ENCODE measurements around the gene HYAL2. TPM values are rescaled to one million over a fixed set of nuclear protein-coding genes. Genes with fewer than 3 reads are reported as not detected.

Gene HYAL2
- total and polyA plus RNA-seq, 7 donors, result 20.6 to 61.7 (median 27.2) TPM

DNA sequence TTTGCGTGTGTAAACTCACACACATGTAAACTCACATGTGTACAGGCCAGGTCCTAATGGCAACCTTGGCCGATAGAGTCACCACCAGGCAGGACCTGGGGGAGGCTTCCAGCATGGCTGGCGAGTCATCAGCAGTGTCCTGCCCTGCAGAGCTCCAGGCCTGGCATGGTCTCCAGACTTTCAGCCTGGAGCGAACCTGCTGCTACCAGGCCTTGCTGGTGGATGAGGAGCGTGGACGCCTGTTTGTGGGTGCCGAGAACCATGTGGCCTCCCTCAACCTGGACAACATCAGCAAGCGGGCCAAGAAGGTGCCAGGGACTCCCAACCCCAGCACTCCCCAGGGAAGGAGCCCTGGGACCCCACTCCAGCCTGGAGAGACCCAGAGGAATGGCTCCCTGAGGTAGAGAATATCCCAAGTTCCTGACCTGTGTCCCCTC, 52.5 kb downstream of the HYAL2 start:
- TF ChIP-seq, protein P1, sequence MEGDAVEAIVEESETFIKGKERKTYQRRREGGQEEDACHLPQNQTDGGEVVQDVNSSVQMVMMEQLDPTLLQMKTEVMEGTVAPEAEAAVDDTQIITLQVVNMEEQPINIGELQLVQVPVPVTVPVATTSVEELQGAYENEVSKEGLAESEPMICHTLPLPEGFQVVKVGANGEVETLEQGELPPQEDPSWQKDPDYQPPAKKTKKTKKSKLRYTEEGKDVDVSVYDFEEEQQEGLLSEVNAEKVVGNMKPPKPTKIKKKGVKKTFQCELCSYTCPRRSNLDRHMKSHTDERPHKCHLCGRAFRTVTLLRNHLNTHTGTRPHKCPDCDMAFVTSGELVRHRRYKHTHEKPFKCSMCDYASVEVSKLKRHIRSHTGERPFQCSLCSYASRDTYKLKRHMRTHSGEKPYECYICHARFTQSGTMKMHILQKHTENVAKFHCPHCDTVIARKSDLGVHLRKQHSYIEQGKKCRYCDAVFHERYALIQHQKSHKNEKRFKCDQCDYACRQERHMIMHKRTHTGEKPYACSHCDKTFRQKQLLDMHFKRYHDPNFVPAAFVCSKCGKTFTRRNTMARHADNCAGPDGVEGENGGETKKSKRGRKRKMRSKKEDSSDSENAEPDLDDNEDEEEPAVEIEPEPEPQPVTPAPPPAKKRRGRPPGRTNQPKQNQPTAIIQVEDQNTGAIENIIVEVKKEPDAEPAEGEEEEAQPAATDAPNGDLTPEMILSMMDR (IDR thresholded peaks at IDR 0.05), result no peak
- Histone ChIP-seq H3K4me1 (peaks cover 53% of the 10 kb centered on the region), H3K27ac (peak overlapping the region; percentile 82), H3K4me3 (no peak overlapping the region), H3K36me3 (ENCODE audit: insufficient read depth in 1 of 2, low read depth in 1 of 2) (no peaks in the 10 kb centered on the region), H3K9me3 (no peaks in the 10 kb centered on the region), H3K27me3 (ENCODE audit: insufficient read depth in 3 of 3, low read length in 2 of 3) (no peaks in the 10 kb centered on the region)
- 73 to 74% (median 74%) methylated on average over 7 to 8 of the region's 8 CpGs for WGBS, 3 donors
- intact Hi-C loops (cut with DNase I), result loop anchor here (5.0 to 10.0 kb wide), 3 partner anchors 78 to 275 kb away; partner anchors contain the start of gene GNAT1 (in 1 of the 2)
- DNase-seq (no peak), ATAC-seq (no peak)

DNA sequence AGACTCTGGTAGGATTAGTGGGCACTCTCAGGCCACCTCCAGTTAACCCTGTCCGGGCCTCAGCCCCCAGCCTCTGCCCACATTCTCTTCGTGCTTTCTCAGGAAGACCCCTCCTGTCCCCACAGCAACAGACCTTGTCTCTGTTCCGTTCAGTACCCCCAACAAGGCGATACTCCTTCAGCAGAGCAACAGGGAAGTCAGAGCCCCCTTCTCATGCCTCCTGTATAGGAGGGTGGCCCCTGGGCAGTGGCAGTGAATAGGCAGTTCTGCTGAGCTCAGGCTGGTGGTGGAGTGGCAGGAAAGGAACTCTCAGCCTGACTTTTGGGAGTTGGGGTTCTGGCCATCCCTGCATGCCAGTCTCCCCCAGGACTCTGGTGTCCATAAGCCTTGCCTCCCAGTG, 53.1 kb downstream of the HYAL2 start:
- no peaks in the 10 kb centered on the region for H3K27me3 ChIP-seq (ENCODE audit: insufficient read depth in 3 of 3, low read length in 2 of 3)
- peak overlapping the region; percentile 49 for H3K4me3 ChIP-seq
- intact Hi-C loops (cut with DNase I), result loop anchor here in 1 of 2 donors (10.0 kb wide), 1 partner anchor 275 kb away; no protein-coding TSS in a partner anchor
- no peaks in the 10 kb centered on the region for H3K36me3 ChIP-seq (ENCODE audit: insufficient read depth in 1 of 2, low read depth in 1 of 2)
- H3K27ac ChIP-seq, result peak overlapping the region; percentile 82
- ATAC-seq (no peak), DNase-seq (no peak)
- no peaks in the 10 kb centered on the region for H3K9me3 ChIP-seq
- TF ChIP-seq, protein P1 (IDR thresholded peaks at IDR 0.05), result no peak
- 46 to 53% (median 48%) methylated on average over 4 of the region's 4 CpGs for WGBS, 3 donors
- peaks cover 54% of the 10 kb centered on the region for H3K4me1 ChIP-seq

GRCh38 chr3:50268703-50269451, 53.7 kb downstream of the HYAL2 start, which contains the start of gene SEMA3B:
SEMA3B (plus strand) TSS chr3:50269147; CDS start chr3:50269241, 94 bp downstream.
- Histone ChIP-seq H3K9me3 (no peaks in the 10 kb centered on the region), H3K4me3 (peak within 1 kb of the TSS; percentile 72), H3K4me1 (peaks cover 54% of the 10 kb centered on the region), H3K36me3 (ENCODE audit: insufficient read depth in 1 of 2, low read depth in 1 of 2) (no peaks in the 10 kb centered on the region), H3K27ac (peak within 1 kb of the TSS; percentile 82), H3K27me3 (ENCODE audit: insufficient read depth in 3 of 3, low read length in 2 of 3) (no peaks in the 10 kb centered on the region)
- 17 to 30% (median 27%) methylated on average over 21 of the region's 21 CpGs for WGBS, 3 donors
- intact Hi-C loops (cut with DNase I), result loop anchor here in 1 of 2 donors (10.0 kb wide), 1 partner anchor 276 kb away; no protein-coding TSS in a partner anchor
- DNase-seq, result peak; percentile 66 to 76
- ATAC-seq, result peak; percentile 11 to 70 (median 46)
- TF ChIP-seq, protein P1 (IDR thresholded peaks at IDR 0.05), result no peak

GRCh38 chr3:50268276-50268675, 54.3 kb downstream of the HYAL2 start:
- TF ChIP-seq, protein P1 (IDR thresholded peaks at IDR 0.05), result no peak
- H3K36me3 ChIP-seq (ENCODE audit: insufficient read depth in 1 of 2, low read depth in 1 of 2), result no peaks in the 10 kb centered on the region
- DNase-seq, result no peak
- intact Hi-C loops (cut with DNase I), result loop anchor here in 1 of 2 donors (10.0 kb wide), 1 partner anchor 277 kb away; no protein-coding TSS in a partner anchor
- 23 to 34% (median 26%) methylated on average over 3 of the region's 3 CpGs for WGBS, 3 donors
- H3K27ac ChIP-seq, result peak overlapping the region; percentile 82
- no peaks in the 10 kb centered on the region for H3K9me3 ChIP-seq
- no peaks in the 10 kb centered on the region for H3K27me3 ChIP-seq (ENCODE audit: insufficient read depth in 3 of 3, low read length in 2 of 3)
- peak overlapping the region; percentile 72 for H3K4me3 ChIP-seq
- peaks cover 52% of the 10 kb centered on the region for H3K4me1 ChIP-seq
- no peak for ATAC-seq

Other genes starting within 250 kb of the HYAL2 start
- gene RBM5, start 233.8 kb downstream of the HYAL2 start, total RNA-seq, result 10 to 100 TPM; 35.6 to 61.4 (median 55.2) TPM
- gene RBM5, start 233.8 kb downstream of the HYAL2 start, polyA plus RNA-seq, result 10 to 100 TPM; 30.7 to 35.0 (median 31.1) TPM
- 10 to 100 TPM in 3 of 4 donors, 1 to 10 TPM in 1; 7.0 to 13.7 (median 12.3) TPM for gene SEMA3F, start 167.4 kb downstream of the HYAL2 start, total RNA-seq
- gene SEMA3F, start 167.4 kb downstream of the HYAL2 start, polyA plus RNA-seq, result 1 to 10 TPM; 4.7 to 7.6 (median 6.8) TPM
- not detected for gene GNAT1, start 131.1 kb downstream of the HYAL2 start, total RNA-seq
- gene GNAT1, start 131.1 kb downstream of the HYAL2 start, polyA plus RNA-seq, result not detected
- 10 to 100 TPM in 1 of 4 donors, 1 to 10 TPM in 3; 1.7 to 12.7 (median 5.4) TPM for gene SLC38A3, start 117.5 kb downstream of the HYAL2 start, total RNA-seq
- gene SLC38A3, start 117.5 kb downstream of the HYAL2 start, polyA plus RNA-seq, result 1 to 10 TPM in 2 of 3 donors, under 1 TPM in 1; 0.12 to 4.5 (median 1.3) TPM
- gene GNAI2, start 86.5 kb downstream of the HYAL2 start, total RNA-seq, result 10 to 100 TPM; 55.5 to 93.9 (median 74.8) TPM
- gene GNAI2, start 86.5 kb downstream of the HYAL2 start, polyA plus RNA-seq, result 10 to 100 TPM; 39.4 to 57.6 (median 50.7) TPM
- 1 to 10 TPM; 3.1 to 6.8 (median 4.3) TPM for gene SEMA3B, start 53.6 kb downstream of the HYAL2 start, total RNA-seq
- 1 to 10 TPM; 2.1 to 3.4 (median 2.2) TPM for gene SEMA3B, start 53.6 kb downstream of the HYAL2 start, polyA plus RNA-seq
- gene LSMEM2, start 43.7 kb downstream of the HYAL2 start, total RNA-seq, result 10 to 100 TPM in 1 of 4 donors, 1 to 10 TPM in 2, under 1 TPM in 1; 0.84 to 13.1 (median 1.1) TPM
- gene LSMEM2, start 43.7 kb downstream of the HYAL2 start, polyA plus RNA-seq, result 1 to 10 TPM in 1 of 3 donors, under 1 TPM in 2; 0.61 to 1.6 (median 0.66) TPM
- gene IFRD2, start 30.3 kb downstream of the HYAL2 start, total RNA-seq, result 100 to 1,000 TPM in 3 of 4 donors, 10 to 100 TPM in 1; 77.2 to 145 (median 119) TPM
- gene IFRD2, start 30.3 kb downstream of the HYAL2 start, polyA plus RNA-seq, result 100 to 1,000 TPM; 129 to 175 (median 151) TPM
- 1 to 10 TPM in 1 of 4 donors, under 1 TPM in 3; 0.28 to 2.1 (median 0.65) TPM for gene HYAL3, start 23.3 kb downstream of the HYAL2 start, total RNA-seq
- gene HYAL3, start 23.3 kb downstream of the HYAL2 start, polyA plus RNA-seq, result 1 to 10 TPM in 2 of 3 donors, under 1 TPM in 1; 0.23 to 3.4 (median 1.2) TPM
- gene NAA80, start 23.3 kb downstream of the HYAL2 start, total RNA-seq, result 1 to 10 TPM; 7.9 to 9.7 (median 8.3) TPM
- gene NAA80, start 23.3 kb downstream of the HYAL2 start, polyA plus RNA-seq, result 10 to 100 TPM in 1 of 3 donors, 1 to 10 TPM in 2; 6.8 to 12.8 (median 10.0) TPM
- 10 to 100 TPM in 3 of 4 donors, 1 to 10 TPM in 1; 8.5 to 20.8 (median 13.7) TPM for gene HYAL1, start 19.2 kb downstream of the HYAL2 start, total RNA-seq
- 10 to 100 TPM in 2 of 3 donors, 1 to 10 TPM in 1; 9.5 to 15.1 (median 13.8) TPM for gene HYAL1, start 19.2 kb downstream of the HYAL2 start, polyA plus RNA-seq
- gene TUSC2, start 5.5 kb upstream of the HYAL2 start, total RNA-seq, result 10 to 100 TPM; 31.5 to 43.6 (median 33.7) TPM
- 100 to 1,000 TPM in 1 of 3 donors, 10 to 100 TPM in 2; 38.0 to 100 (median 84.9) TPM for gene TUSC2, start 5.5 kb upstream of the HYAL2 start, polyA plus RNA-seq
- gene RASSF1, start 18.1 kb upstream of the HYAL2 start, total RNA-seq, result 10 to 100 TPM; 10.1 to 24.2 (median 14.9) TPM
- 10 to 100 TPM; 33.3 to 84.5 (median 37.9) TPM for gene RASSF1, start 18.1 kb upstream of the HYAL2 start, polyA plus RNA-seq
- under 1 TPM; 0.24 to 0.99 (median 0.57) TPM for gene ZMYND10, start 23.0 kb upstream of the HYAL2 start, total RNA-seq
- under 1 TPM; 0.23 to 0.99 (median 0.51) TPM for gene ZMYND10, start 23.0 kb upstream of the HYAL2 start, polyA plus RNA-seq
- gene NPRL2, start 28.0 kb upstream of the HYAL2 start, total RNA-seq, result 10 to 100 TPM; 16.1 to 29.5 (median 19.6) TPM
- gene NPRL2, start 28.0 kb upstream of the HYAL2 start, polyA plus RNA-seq, result 10 to 100 TPM; 21.5 to 36.6 (median 21.7) TPM
- gene CYB561D2, start 28.1 kb upstream of the HYAL2 start, total RNA-seq, result 1 to 10 TPM; 5.7 to 9.2 (median 7.0) TPM
- gene CYB561D2, start 28.1 kb upstream of the HYAL2 start, polyA plus RNA-seq, result 10 to 100 TPM; 14.7 to 34.8 (median 17.5) TPM
- 10 to 100 TPM; 20.4 to 29.1 (median 23.2) TPM for gene TMEM115, start 36.8 kb upstream of the HYAL2 start, total RNA-seq
- gene TMEM115, start 36.8 kb upstream of the HYAL2 start, polyA plus RNA-seq, result 10 to 100 TPM; 29.7 to 49.6 (median 42.7) TPM
- 1 to 10 TPM in 2 of 4 donors, under 1 TPM in 2; 0.56 to 1.6 (median 1.2) TPM for gene CACNA2D2, start 180.9 kb upstream of the HYAL2 start, total RNA-seq
- gene CACNA2D2, start 180.9 kb upstream of the HYAL2 start, polyA plus RNA-seq, result under 1 TPM; 0.14 to 0.83 (median 0.77) TPM
- gene C3orf18, start 245.0 kb upstream of the HYAL2 start, total RNA-seq, result 10 to 100 TPM in 3 of 4 donors, 1 to 10 TPM in 1; 7.3 to 30.1 (median 15.2) TPM
- gene C3orf18, start 245.0 kb upstream of the HYAL2 start, polyA plus RNA-seq, result 10 to 100 TPM; 14.0 to 26.3 (median 18.8) TPM
- 10 to 100 TPM in 2 of 4 donors, 1 to 10 TPM in 2; 6.1 to 16.2 (median 9.3) TPM for gene HEMK1, start 246.8 kb upstream of the HYAL2 start, total RNA-seq
- gene HEMK1, start 246.8 kb upstream of the HYAL2 start, polyA plus RNA-seq, result 10 to 100 TPM in 1 of 3 donors, 1 to 10 TPM in 2; 6.4 to 12.8 (median 10.0) TPM

All from psoas muscle (tissue), 8 donors.